LHCN-M2 (cell line): ENCODE data around the gene ACSF3. TPM values are rescaled to one million over a fixed set of nuclear protein-coding genes. Genes with fewer than 3 reads are reported as not detected.

Experiments used
- DNase-seq: peaks from one replicate; pipeline ENCODE4 v3.0.0-alpha.2; 2012; ENCODE audit warnings: low read depth
- total RNA-seq: library from RNA; depleted of rRNA; stranded (reverse); fragments of >200 nt; gene quantifications from 2 replicates; pipeline ENCODE4 v1.2.3, GENCODE V29; 2014

The ACSF3 gene
- total RNA-seq, 1 experiment from 2014 or later, result 18.9 TPM

GRCh38 chr16:89094880-89095258, 1.2 kb downstream of the ACSF3 start:
- DNase-seq, result no peak

- no peak for DNase-seq
Measured at GRCh38 chr16:89095491-89095951, 1.9 kb downstream of the ACSF3 start.

- no peak for DNase-seq
Measured at GRCh38 chr16:89096042-89096717, 2.5 kb downstream of the ACSF3 start.

- no peak for DNase-seq
Measured at GRCh38 chr16:89096768-89097391, 3.2 kb downstream of the ACSF3 start.

- DNase-seq, result no peak
Measured at GRCh38 chr16:89097392-89097772, 3.7 kb downstream of the ACSF3 start.

GRCh38 chr16:89098767-89099430, 5.2 kb downstream of the ACSF3 start:
- no peak for DNase-seq

- DNase-seq, result no peak
Measured at GRCh38 chr16:89099905-89100304, 6.3 kb downstream of the ACSF3 start.

GRCh38 chr16:89100601-89101302, 7.1 kb downstream of the ACSF3 start:
- no peak for DNase-seq

GRCh38 chr16:89101303-89102040, 7.8 kb downstream of the ACSF3 start:
- no peak for DNase-seq

- no peak for DNase-seq
Measured at GRCh38 chr16:89102041-89102471, 8.4 kb downstream of the ACSF3 start.

GRCh38 chr16:89102481-89103073, 8.9 kb downstream of the ACSF3 start:
- DNase-seq, result no peak

- no peak for DNase-seq
Measured at GRCh38 chr16:89103156-89103555, 9.5 kb downstream of the ACSF3 start.

- no peak for DNase-seq
Measured at GRCh38 chr16:89103781-89104180, 10.1 kb downstream of the ACSF3 start.

GRCh38 chr16:89104303-89104702, 10.7 kb downstream of the ACSF3 start:
- no peak for DNase-seq

- peak; percentile 23 for DNase-seq
Measured at GRCh38 chr16:89104930-89105571, 11.4 kb downstream of the ACSF3 start.

- DNase-seq, result no peak
Measured at GRCh38 chr16:89105599-89106151, 12.0 kb downstream of the ACSF3 start.

GRCh38 chr16:89106533-89107202, 13.0 kb downstream of the ACSF3 start:
- DNase-seq, result no peak

GRCh38 chr16:89107203-89107582, 13.5 kb downstream of the ACSF3 start:
- no peak for DNase-seq

GRCh38 chr16:89108416-89108815, 14.8 kb downstream of the ACSF3 start:
- DNase-seq, result no peak

GRCh38 chr16:89110641-89111040, 17.0 kb downstream of the ACSF3 start:
- no peak for DNase-seq
